HUDEP-2 (cell line): ENCODE results near the gene HIPK1.
"Not testable (repeated sequence)": the region's sequence is repeated elsewhere in the genome, so short reads cannot be mapped to it uniquely, and the experiment has no call there.

ENCODE experiments used
- DNase-seq, 76 experiments: peaks; one replicate each; lab custom pipeline; 2025; ENCODE audit not compliant: unreplicated experiment in 76 of 76; lab: John Stamatoyannopoulos, UW

HIPK1 gene

DNA sequence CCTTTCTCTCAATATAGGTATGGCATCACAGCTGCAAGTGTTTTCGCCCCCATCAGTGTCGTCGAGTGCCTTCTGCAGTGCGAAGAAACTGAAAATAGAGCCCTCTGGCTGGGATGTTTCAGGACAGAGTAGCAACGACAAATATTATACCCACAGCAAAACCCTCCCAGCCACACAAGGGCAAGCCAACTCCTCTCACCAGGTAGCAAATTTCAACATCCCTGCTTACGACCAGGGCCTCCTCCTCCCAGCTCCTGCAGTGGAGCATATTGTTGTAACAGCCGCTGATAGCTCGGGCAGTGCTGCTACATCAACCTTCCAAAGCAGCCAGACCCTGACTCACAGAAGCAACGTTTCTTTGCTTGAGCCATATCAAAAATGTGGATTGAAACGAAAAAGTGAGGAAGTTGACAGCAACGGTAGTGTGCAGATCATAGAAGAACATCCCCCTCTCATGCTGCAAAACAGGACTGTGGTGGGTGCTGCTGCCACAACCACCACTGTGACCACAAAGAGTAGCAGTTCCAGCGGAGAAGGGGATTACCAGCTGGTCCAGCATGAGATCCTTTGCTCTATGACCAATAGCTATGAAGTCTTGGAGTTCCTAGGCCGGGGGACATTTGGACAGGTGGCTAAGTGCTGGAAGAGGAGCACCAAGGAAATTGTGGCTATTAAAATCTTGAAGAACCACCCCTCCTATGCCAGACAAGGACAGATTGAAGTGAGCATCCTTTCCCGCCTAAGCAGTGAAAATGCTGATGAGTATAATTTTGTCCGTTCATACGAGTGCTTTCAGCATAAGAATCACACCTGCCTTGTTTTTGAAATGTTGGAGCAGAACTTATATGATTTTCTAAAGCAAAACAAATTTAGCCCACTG lies 11.5 kb downstream of the HIPK1 start:
- DNase-seq, result no peak

- no peak for DNase-seq
Observed at GRCh38 chr1:113941245-113941559, 12.1 kb downstream of the HIPK1 start.

DNA sequence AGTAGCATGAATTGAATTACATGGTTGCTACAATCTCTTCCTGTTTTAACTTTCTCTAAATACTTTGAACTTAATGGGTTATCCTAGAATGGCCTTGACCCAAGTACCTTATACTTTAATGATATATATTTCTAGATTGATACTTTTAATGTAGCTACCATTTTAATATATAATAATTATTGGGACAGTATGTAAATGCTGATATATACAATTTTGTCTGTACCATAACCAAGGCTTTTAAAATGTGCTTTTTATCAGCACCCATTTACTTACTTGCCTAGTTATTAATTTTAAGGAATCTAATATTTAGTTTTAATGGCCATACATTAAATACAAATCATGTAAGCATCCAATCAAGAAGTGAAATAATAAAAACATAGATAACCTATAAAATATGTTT lies 13.4 kb downstream of the HIPK1 start:
- DNase-seq, result no peak

DNA sequence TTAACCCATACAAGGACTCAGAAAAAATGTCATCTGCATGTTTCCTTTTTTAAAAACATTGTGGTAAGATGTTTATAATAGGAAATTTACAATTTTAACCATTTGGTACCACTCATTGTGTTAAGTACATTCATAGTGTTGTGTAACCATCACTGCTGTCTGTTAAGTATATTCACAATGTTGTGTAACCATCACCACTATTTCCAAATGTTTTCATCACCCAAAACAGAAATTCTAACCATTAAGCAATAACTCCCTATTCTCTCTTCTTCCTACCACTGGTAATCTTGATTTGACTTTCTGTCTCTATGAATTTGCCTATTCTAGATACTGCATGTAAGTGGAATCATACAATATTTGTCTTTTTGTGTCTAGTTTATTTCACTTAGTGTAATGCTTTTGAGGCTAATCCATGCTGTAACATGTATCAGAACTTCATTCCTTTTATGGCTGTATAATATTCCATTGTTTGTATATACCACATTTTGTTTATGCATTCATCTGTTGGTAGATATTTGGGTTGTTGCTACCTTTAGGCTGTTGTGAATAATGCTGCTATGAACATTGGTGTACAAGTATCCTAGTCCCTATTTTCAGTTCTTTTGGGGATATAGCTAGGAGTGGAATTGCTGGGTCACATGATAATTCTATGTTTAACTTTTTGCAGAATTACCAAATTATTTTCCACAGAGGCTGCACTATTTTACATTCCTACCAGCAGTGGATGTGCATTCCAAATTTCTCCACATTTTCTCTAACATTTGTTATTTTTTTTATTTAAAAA lies 14.1 kb downstream of the HIPK1 start:
- DNase-seq, result no peak

DNA sequence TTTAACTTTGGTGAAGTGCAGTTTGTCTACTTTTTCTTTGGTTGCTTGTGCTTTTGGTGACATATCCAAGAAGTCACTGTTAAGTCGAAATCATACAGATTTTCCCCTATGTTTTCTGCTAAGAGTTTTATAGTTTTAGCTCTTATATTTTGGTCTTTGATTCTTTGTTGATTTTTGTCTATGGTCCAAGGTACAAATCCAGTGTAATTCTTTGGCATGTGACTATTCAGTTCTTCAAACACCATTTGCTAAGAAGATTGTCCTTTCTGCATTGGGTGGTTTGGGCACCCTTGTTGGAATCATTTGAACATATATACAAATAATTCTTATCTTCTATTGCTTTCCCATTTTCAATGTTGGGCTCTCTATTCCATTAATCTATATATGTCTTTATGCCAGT lies 16.2 kb downstream of the HIPK1 start:
- no peak for DNase-seq

- DNase-seq, result no peak
Observed at GRCh38 chr1:113946112-113946511, 17.0 kb downstream of the HIPK1 start.

DNA sequence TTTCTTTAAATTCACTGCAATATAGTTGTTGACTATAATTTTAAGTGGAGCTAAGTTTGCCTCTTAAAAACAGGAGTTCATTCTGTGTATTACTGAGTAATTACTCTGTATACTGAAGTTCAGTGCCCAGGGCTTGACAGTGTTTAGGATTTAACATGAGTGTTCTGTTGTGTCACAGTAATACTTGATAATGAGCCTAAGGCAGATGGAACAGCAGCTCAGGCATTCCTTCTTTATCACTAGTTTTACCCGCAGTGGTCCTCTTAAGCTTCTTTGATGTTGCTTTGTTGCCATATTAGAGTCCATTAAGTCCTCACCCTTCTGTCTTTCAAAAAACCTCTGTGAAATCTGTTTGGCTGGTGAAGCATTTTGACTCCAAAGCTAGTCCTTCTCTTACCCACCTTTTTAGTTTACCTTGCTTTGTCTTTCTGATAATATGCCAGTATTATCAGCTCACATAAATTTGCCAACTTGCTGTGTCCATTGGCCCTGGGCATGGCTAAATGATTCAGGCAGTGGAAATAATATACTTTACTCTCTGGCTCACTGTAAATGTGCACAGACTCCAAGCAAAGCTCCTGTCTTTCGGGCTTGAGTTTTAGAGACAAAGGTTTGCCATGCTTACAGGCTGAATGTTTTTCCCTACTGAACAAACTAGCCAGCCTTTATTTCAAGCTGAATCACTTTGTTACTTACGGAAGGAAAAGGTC lies 17.7 kb downstream of the HIPK1 start:
- DNase-seq, result no peak

- no peak for DNase-seq
Observed at GRCh38 chr1:113947388-113948107, 18.4 kb downstream of the HIPK1 start.

DNA sequence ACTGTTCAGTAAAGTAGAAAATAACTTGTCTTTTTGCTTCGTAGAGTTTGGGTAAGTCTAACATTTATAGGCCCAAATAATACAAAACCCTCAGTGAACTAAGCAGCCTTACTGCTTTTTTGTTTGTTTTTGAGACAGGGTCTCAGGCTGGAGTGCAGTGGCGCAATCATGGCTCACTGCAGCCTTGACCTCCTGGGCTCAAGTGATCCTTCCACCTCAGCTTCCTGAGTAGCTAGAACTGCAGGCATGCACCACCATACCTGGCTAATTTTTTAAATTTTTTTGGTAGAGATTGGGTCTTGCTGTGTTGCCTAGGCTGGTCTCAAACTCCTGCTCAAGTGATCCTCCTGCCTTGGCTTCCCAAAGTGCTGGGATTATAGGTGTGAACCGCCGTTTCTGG lies 19.0 kb downstream of the HIPK1 start:
- DNase-seq, result not testable (repeated sequence)

DNA sequence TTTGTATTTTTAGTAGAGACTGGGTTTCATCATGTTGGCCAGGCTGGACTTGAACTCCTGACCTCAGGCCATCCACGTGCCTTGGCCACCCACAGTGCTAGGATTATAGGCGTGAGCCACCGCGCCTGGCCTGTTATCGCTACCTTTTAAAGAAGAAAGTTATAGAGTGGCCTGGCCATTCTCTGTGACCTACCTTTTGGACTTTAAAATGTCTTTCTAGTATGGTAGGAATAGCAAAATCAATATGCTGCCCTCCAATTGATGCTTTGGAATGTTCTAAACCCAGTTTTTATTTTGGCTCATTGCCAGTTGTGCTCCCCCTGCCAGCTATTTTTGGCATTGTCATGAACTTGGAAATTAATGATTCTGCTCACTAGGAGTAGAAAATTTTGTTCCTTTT lies 19.9 kb downstream of the HIPK1 start:
- DNase-seq, result peak in 10 of 76 experiments; percentile 4 to 33 (median 17)

GRCh38 chr1:113950908-113951307 lies 21.8 kb downstream of the HIPK1 start:
- DNase-seq, result no peak

- no peak for DNase-seq
Observed at GRCh38 chr1:113951719-113952118, 22.6 kb downstream of the HIPK1 start.

DNA sequence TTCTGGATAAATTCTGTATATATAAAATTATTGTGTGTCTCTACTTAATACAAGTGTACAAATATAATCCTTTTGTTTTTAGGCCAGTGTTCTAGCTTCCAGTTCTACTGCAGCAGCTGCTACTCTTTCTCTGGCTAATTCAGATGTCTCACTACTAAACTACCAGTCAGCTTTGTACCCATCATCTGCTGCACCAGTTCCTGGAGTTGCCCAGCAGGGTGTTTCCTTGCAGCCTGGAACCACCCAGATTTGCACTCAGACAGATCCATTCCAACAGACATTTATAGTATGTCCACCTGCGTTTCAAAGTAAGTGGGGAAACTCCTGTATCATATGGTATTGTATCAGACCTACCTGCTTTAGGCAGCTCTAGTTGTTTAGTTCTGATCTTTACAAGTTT lies 28.9 kb downstream of the HIPK1 start:
- DNase-seq, result no peak

- no peak for DNase-seq
Observed at GRCh38 chr1:113958691-113959090, 29.6 kb downstream of the HIPK1 start.

GRCh38 chr1:113963281-113963906 lies 34.3 kb downstream of the HIPK1 start:
- DNase-seq, result no peak

DNA sequence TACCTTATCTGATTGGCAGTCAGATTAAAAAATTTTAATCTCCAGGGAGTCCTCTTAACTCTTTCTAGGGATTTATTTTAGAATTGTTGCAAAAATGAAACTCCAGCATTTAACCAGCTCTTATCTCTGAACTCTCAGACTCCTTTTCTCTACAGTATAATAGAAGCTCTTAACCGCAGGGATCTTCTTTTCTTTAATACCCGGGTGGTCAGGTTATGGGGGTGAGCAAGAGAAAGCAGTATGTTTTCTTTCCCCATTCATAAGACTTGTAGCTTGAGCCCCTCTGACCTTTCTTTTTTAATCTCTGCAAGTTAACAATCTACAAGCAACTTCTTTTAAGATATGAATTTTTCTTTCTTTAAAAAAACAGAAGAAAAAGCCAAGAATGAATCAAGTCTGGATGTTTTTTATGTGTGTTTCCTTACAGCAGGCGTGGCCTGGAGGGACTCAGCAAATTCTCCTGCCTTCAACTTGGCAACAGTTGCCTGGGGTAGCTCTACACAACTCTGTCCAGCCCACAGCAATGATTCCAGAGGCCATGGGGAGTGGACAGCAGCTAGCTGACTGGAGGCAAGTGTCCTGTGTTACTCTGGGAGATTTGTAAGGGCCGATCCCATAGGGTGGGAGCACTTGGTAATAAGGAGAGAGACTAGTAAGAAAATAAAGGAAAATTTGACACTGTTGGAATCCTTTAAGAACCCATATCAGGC lies 36.7 kb downstream of the HIPK1 start:
- no peak for DNase-seq

GRCh38 chr1:113972954-113973353 lies 43.8 kb downstream of the HIPK1 start:
- DNase-seq, result no peak

GRCh38 chr1:113975211-113975895 lies 46.2 kb downstream of the HIPK1 start:
- no peak for DNase-seq

- DNase-seq, result peak in 8 of 76 experiments; percentile 2 to 21 (median 8)
Observed at GRCh38 chr1:113976609-113977278, 47.6 kb downstream of the HIPK1 start.
